Ammon's horn (tissue), 1 donor: Measurements from ENCODE around the gene TMEM30A.
A peak's percentile ranks its signal among the peaks of the same experiment; 100 is the strongest.

Source experiments
- DNase-seq: peaks from one replicate; pipeline ENCODE4 v3.0.0-alpha.2; 2016; ENCODE audit warnings: low spot score

Gene TMEM30A

DNA sequence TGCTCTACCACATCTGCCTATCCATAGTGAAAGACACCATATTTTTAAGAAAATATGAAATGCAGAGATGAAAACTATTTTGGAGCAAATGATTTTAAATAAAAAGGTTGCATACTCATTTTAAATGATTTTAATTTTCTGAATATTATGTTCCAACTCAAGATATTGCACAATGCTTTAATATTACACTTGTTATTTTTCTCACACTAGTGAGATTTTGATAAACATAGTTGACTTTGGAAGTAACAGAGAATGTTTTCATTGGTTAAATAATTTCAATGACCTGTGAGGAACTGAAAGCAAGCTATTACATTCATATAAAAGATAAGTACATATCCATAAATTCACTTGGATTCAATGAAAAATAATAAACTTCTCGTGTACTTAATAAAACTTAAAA, 7.2 kb upstream of the TMEM30A start:
- no peak for DNase-seq

DNA sequence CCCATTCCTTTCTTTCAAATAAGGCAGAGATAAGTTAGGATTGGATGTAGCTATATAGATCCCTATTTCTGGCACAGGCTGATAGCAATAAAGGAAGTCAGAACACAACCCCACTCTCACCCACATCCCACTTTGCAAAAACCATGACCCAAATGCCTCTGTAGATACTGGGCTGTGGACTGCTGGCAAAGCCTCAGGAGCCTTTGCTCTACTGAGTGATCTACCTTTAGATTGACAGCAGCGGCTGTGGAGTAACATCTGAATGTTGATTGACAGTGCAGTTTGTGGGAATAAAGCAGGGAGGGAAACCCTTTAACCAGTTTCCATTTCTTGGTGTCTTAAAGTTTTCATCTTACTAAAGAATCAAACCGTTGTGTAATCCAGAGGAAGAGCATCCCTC, 6.7 kb upstream of the TMEM30A start:
- no peak for DNase-seq

GRCh38 chr6:75290136-75290945, 5.7 kb upstream of the TMEM30A start:
- peak; percentile 91 for DNase-seq

DNA sequence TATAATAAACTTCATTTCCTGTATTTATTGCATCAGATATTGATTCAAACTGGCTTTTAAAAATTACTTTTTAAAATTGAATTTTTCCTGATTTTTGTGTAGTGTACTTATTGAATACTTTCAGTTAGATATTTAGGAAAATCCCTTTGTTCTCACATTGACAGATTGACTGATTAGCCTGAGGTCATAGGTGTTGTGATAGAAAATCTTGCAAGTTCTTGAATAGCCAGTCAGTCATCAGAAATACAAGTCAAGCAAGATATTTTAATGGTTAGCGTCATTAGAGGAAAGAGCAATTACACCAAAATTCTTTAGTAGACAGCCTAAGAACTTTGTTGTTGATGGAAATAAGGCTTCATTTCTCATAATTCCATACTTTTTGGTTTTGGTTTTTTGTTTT, 3.4 kb upstream of the TMEM30A start:
- DNase-seq, result no peak

- no peak for DNase-seq
These were observed 2.8 kb upstream of the TMEM30A start for GRCh38 chr6:75287424-75287823.

- DNase-seq, result no peak
These were observed 2.4 kb upstream of the TMEM30A start for GRCh38 chr6:75286955-75287354.

GRCh38 chr6:75285283-75285639, 669 bp upstream of the TMEM30A start:
- DNase-seq, result no peak

DNA sequence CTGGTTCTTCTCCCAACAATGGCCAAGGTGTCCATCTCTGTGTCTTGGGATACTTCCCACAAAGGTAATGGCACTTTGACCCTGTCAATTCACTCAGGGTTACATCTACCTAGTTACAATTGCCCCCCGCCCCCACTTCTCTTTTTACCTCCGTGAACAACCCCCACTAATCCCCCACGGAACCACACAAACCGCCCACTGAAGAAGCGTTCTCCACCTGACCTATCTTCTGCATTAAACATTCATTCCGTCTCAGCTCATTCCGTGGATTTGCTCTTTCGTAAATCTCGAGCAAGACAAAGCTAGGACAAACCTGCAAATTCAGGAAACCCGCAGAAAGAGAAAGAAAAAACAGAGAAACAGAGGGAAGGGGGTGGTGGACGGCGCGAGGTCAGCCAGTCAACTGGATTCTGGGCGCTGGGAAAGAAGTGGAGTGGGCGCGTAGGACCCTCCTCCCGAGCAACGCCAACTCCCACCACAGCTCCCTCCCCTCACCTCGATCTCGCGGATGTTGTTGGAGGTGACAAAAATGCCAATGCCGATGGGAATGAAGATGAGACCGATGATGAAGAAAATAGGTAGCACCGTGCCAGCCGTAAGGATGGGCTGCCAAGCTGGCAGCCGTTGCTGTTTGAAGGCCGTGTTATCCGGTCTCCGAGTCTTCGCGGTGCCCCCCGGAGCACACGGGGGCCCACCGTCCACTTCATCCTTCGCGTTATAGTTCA, 523 bp downstream of the TMEM30A start:
- DNase-seq, result peak; percentile 49

- no peak for DNase-seq
These were observed 1.9 kb downstream of the TMEM30A start for GRCh38 chr6:75282706-75283105.

DNA sequence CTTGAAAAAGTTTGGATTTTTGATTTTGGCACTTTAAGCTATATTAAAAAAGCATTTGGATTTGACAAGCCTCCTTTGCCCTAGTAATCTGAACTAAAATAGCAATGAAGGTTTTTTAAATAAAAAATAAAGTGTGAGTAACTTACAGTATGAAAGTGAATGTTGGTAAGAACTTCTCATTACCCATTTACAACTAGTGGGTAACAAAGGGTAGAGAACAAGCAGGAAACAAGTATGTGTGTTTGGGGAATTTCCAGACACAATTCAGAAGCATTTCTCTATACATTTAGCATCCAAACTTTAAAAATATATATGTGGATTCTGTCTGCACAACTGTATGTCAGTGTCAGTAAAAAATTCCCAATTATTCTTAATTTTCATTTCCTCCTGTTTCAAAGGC, 2.9 kb downstream of the TMEM30A start:
- DNase-seq, result no peak

GRCh38 chr6:75280131-75280855, 4.3 kb downstream of the TMEM30A start:
- no peak for DNase-seq

DNA sequence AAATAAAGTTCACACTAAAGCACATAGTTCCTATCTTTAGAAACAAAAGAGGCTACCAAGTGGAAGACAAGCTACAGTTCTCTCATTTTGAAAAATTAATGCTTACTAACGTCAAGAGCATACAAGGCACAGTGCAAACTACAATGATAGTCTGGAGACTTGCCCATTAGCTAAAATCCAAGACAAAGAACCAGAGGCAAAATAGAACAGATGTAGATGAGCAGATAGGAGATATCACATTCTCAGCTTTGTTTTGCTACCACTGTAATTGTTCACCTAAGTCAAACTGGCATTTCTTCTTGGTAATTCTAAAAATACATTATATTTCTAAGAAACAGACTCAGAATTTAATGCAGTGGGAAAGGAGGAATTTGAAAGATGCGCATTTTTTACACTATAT, 5.2 kb downstream of the TMEM30A start:
- DNase-seq, result no peak

GRCh38 chr6:75278474-75279077, 6.0 kb downstream of the TMEM30A start:
- DNase-seq, result no peak

- no peak for DNase-seq
These were observed 9.5 kb downstream of the TMEM30A start for GRCh38 chr6:75275067-75275466.

- no peak for DNase-seq
These were observed 11.6 kb downstream of the TMEM30A start for GRCh38 chr6:75273009-75273408.

- no peak for DNase-seq
These were observed 12.3 kb downstream of the TMEM30A start for GRCh38 chr6:75272145-75272840.

GRCh38 chr6:75268988-75269354, 15.6 kb downstream of the TMEM30A start:
- no peak for DNase-seq

DNA sequence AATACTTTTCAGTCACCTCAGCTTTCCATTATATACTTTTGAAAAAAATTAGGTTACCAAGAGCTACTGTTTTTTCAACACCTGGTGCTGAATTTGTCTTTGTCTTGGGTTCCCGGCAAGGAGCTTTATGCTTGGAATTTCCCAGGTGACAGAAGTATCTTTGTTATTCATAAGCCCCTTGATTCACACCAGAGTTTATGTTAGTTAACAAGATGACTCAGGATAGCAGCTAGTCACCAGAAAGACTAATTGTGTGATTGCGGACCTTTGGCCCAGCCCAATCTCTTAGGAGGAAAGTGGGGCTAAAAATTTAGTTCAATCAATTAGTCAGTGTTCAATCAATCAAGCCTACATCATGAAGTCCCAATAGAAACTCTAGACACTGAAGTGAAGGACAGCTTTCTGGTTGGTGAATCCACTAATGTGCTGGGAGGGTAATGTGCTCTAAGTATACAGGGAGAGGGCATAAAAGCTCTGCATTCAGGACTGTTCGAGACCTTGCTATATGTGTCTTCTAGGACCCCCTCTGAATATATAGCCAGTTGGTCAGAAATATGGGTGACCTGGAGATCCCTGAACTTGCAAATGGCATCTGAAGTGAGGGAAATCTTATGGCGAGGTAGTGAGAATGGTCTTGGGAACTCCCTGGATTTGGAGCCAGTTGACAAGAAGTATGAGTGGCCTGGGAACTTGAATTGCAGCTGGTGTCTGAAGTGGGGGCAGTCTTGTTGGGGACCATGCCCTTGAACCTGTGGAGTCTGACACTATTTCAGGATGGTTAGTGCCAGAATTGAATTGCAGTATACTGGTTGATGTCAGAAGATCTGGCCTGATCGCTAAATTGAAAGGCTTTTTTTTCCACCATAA, 16.2 kb downstream of the TMEM30A start:
- no peak for DNase-seq

DNA sequence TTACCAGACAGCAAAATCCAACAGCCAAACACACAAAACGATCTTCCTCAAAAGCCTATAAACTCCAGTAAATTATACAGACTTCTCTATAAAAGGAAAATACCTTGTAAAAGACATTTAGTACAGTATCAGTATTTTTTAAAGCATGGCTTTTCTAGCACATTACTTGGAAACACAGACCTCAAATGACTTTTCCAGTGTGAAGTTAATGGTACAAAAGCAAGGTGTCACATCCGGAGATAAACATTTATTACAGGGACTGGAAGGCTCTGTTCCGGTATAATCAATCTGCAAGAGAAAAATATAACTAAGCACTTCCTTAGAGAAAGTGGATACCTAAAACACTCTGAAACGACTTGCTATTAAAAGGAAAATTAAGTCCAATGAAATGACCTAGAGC, 17.1 kb downstream of the TMEM30A start:
- DNase-seq, result no peak

GRCh38 chr6:75266716-75267291, 17.8 kb downstream of the TMEM30A start:
- DNase-seq, result peak; percentile 56

DNA sequence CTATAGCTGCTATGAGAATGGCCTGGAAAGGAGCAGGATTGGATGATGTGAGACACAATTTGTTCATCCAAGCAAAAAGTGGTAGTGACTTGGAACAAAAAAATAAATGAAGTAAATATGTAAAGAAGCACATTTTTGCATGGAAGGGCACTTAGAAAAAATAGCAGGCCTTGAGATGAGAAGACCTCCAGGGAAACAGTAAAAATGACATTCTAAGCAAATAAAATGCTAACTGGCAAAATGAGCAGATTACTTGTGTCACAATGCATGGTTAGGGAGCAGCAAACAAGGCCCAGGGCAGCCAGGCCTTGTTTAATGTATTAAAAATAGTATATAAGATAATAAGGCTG, 21.2 kb downstream of the TMEM30A start:
- DNase-seq, result no peak
